Measurements from ENCODE around the gene NRDC. TPM values are rescaled to one million over a fixed set of nuclear protein-coding genes. Genes with fewer than 3 reads are reported as not detected.
"Not testable (repeated sequence)": the region's sequence is repeated elsewhere in the genome, so short reads cannot be mapped to it uniquely, and the experiment has no call there.

NRDC gene
- total RNA-seq, 1 donor from 2014 or later, result 50.9 TPM

DNA sequence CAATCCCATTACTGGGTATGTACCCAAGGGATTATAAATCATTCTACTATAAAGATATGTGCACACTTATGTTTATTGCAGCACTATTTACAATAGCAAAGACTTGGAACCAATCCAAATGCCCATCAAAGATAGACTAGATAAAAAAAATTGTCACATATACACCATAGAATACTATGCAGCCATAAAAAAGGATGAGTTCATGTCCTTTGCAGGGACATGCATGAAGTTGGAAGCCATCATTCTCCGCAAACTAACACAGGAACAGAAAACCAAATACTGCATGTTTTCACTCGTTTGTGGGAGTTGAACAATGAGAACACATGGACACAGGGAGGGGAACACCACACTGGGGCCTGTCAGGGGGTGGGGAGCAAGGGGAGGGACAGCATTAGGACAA is 16.2 kb upstream of the NRDC start:
- DNase-seq, result not testable (repeated sequence)

DNA sequence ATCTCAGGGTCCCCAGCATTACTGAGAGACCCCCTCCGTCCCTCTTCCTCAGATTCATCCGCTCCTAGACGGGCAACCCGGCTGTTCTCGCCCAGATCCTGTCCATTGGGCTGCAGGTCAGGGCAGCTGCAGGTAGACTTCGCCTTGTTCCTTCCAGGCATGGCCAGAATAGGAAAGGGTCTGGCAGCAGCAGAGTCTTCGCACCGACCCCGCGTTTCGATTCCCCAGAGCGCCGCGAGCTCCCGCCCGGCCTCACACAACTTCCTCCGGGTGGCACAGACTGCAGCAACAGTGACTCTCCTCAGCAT is 265 bp downstream of the NRDC start:
- no peak for DNase-seq

DNA sequence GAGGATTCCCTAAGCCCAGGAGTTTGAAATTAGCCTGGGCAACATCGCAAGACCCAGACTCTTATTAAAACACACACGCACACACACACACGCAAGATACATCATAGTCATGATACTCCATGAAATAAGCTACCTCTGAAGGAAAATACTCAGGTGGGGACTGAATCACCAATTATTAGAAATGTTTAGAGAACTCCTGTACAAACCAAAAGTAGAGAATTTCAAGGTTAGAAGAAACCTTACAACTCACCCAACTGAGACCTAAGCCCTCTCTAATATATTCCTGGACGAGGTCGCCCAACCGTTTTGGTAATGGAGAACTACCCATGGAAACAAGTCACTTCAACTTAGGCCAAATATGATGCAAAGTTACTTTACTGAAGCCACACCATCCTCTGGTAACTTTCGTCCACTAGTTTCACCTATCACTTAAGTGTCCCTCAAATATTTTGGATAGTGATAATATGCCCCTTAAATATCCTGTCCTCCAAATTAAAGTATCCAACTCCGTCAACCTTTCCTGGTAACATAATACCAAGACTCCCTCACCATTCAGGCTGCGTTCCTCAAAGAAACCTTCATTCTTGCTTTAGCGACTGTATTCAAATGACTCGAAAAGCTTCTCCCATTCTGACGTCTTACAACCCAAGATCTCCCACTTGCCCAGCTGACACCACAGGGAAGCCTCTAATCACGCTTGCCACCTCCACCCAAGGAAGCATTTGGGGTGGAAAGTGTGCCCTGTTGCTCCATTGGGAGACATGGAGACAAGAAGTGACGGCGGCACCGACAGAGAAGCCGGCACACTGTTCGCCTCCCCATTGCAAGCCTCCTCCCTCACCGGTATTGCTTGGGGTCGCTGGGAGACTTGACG is 856 bp downstream of the NRDC start:
- peak; percentile 57 for DNase-seq

DNA sequence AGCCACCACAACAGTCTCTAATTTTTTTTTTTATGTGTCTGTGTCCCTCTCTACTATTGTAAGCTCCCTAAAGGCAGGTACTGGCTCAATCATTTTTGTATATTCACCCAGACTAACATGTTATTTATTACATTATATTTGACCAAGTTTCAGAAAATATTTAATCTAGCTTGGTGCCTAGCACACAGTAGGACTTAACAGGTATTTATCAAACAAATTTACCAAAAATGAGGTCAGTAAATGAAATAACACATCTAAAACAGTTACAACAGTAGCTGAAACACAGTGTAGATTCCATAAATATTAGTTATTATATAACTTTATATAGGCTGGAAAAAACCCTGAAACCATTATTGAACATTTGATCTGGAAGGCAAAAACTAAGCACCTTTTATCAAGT is 2.7 kb downstream of the NRDC start:
- no peak for DNase-seq

DNA sequence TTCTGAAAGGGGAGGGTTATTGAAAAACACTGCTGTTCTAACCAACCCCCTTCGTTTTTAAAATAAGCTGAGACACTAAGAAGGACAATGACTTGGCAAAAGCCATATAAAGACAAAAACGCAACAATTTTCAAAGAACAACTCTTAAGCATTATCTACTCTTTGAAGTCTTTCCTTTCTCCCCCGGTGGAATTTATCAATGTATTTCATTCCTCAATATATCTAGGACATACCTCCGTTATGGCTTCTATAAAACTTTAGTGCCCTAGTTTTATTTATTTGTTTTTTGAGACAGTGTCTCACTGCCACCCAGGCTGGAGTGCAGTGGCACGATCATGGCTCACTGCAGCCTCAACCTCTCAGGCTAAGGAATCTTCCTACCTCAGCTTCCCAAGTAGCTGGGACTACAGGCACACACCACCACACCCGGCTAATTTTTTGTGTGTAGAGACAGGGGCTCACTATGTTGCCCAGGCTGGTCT is 3.2 kb downstream of the NRDC start:
- no peak for DNase-seq

DNA sequence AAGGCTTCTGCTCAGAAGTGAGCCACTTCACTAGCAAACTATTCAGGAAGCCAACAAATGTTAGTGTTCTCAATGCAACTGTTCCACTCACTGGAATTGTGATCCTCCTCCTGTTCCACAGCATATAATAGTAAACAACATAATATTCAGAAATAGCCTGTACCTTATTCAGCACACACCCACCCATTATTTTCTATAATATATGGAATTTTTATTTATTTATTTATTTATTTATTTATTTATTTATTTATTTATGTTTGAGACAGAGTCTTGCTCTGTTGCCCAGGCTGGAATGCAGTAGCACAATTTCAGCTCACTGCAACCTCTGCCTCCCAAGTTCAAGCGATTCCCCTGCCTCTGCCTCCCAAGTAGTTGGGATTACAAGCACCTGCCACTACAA is 5.3 kb downstream of the NRDC start:
- not testable (repeated sequence) for DNase-seq

DNA sequence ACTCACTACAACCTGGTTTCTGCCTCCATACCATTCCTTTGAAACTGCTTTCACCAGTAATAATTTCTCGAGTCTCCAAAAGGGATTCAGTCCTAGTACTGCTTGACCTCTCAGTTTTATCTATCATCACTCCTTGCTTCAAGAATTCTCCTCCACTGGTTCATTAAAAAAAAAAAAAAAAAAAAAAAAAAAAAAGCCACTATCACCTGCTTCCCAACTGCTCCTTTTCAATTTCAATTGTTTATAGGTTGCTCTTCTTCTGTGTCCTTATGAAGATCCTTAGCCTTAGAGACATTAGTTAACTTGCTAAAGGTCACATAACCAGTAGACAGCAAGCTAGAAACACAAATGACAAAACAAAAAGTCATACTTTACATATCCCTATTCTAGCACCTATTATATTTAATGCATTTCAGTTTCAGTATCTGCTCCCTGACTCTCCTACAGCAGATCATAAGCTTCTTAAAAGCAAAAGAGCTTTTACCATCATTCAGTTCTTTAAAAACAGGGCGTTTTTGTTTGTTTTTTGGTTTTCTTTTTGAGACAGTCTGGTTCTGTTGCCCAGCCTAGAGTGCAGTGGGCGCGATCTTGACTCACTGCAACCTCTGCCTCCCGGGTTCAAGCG is 7.1 kb downstream of the NRDC start:
- no peak for DNase-seq

DNA sequence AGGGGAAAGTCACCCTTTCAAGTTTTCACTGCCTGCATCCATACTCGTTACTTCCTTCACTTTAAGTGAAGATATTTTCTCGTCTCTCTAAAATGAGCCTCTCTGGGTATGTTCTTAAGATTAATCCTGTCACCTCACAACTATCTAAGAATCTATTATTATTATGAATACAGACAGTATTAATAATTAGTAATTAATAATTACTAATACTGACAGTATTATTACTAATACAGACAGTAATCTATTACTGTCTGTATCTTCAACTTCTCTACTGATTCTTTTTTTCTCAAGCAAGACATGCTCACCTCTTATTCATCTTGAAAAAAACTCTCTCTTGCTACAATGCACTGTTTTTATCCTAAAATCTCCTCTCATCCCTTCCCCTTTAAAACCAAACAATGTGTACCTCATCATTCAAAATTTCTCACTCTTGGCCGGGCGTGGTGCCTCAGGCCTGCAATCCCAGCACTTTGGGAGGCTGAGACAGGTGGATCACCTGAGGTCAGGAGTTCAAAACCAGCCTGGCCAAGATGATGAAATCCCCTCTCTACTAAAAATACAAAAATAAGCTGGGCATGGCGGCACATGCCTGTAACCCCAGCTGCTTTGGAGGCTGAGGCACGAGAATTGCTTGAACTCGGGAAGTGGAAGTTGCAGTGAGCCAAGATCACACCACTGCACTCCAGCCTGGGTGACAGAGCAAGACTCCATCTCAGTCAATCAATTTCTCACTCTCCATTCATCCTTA is 7.8 kb downstream of the NRDC start:
- no peak for DNase-seq

DNA sequence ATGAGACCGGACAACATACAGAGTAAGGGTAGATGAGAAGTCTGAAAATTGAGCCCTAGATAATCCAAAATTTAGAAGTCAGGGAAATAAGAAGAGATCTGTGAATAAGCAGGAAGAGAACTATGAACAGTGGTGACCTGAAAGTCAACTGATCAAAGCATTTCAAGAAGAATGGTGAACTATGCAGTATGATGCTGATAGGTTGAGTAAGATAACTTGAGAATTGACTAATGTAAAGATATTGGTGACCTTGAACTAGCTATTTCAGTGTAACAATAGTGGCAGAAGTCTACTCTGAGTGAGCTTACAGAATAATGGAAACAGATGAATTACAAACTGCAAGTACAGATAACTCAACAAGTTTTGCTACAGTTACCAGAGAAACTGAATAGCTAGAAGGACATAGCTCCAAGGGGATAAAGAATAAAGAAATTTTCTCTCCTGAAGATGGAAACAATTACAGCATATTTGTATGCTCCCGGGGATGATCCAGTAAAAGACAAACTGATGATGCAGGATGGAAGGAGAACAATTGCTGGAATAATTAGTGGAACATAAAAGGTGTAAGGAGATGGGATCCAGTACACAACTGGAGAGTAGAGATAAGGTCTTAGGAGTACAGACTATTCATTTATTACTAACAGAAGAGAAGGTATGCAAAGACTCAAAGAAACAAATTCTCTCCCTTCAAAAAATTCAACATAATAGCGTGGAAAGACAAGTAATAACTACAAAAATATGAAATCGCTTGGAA is 10.9 kb downstream of the NRDC start:
- DNase-seq, result no peak

DNA sequence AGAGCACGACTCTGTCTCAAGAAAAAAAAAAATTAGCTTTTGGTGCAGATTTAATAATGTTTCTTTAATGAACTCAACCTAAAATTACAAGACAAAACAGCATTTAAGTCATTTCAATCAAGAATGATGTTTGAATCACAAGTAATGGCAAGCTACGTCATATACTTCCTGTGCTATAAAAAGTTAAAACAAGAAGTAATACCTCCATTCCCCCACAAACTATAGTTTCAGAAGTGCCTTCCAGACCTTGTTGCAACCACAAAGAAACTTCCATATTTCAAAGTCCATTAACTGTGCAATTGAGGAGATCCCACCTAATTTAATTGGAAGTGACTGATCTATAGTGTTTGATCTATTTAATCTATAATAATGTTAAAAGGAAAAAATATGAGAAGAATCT is 15.1 kb downstream of the NRDC start:
- no peak for DNase-seq

DNA sequence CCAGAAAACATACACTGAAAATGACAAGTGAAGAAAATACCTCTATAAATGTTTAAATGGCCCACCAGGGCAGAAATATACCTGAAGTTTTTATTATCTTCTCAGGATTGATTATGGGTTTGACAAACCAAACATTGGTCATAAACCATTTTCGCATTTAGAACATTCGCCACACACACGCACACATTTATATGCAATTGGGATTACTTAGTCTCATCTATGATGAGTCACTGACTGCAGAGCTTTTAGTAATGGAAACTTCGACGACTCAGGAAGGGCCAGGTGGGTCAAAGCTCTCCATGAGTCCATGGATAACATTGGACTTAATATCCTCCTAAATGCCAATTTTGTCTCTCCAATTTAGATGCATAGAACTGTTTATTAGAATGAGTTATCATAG is 16.9 kb downstream of the NRDC start:
- peak; percentile 28 for DNase-seq

DNA sequence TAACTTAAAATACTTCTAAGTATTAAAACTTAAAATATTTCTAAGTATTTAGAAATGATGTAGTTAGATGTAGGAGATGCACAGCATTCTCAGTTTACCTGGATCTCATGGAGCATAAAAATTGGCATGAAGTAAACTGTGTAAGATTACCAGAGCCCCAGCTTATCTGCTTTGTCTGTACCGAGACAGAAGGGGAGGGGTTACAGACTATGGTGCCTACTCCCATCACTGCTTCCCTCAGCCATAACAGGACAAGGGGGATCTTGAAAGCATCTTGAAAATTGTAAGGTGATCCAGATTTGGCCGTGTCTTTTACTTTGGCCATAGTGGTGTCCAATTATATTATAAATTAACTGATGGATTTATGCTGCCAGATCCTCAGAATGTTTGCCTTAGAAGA is 18.8 kb downstream of the NRDC start:
- DNase-seq, result no peak

DNA sequence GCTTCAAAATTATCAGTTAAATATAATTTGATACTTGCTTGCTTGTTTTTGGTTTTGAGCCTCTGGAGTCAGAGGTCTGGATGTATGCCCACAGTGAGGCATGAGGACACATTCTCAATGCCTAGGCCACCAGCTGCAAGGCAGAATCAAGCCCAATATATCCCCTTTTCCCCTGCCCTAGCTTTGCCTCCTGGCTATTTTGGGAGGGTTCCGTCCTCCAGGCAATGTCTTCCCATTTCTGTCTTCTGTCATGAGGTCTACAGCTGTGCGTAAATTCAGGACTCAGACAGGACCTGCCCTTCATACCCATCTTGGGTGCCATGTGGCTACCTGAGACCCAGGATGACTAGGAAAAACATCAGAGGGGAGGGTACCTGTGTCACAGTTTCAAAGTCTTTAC is 19.2 kb downstream of the NRDC start:
- no peak for DNase-seq

DNA sequence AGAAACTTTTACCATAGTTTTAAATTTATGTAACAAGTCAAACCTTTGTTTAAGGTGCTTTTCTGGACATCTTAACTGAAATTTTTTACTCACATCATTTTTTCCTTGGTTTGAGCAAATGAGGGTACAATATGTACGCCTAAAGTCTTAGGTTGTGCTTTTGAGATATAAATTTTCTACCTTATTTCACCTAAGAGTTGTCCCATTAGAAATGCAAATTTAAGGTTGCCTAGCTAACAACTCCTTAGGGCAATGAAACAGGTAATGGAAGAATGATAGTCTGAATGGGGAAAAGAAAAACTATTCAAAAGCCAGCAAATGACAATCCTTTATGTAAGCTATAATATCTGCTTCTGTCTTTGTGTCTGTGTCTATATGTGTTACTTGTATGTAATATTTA is 19.6 kb downstream of the NRDC start:
- DNase-seq, result no peak

DNA sequence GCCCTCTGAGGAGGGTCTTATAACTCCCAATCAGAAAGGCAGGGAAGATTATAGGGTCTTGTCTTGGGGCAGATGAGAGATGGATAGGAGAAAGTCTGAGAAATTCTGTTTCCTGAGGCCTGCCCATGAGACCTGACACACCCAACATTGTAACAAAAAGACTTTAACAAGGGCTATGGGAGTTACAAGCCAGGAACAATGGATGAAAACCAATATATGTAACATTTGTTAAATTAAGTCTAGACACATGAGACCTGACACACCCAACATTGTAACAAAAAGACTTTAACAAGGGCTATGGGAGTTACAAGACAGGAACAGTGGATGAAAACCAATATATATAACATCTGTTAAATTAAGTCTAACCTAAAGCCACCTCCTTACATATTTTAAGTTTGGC is 21.8 kb downstream of the NRDC start:
- no peak for DNase-seq

DNA sequence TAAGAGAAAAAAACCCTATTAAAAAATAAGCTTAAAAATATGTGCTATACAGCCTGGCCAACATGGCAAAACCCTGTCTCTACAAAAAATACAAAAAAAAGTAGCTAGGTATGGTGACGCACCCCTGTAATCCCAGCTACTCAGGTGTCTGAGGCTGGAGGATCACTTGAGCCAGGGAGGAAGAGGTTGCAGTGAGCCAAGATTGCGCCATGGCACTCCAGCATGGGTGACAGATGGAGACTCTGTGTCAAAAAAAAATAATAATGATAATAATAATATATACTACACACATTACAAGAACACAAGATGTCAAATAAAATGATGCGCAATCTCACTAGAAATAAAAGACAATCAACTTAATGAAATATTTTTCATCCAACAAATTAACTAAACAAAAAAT is 22.9 kb downstream of the NRDC start:
- DNase-seq, result no peak

DNA sequence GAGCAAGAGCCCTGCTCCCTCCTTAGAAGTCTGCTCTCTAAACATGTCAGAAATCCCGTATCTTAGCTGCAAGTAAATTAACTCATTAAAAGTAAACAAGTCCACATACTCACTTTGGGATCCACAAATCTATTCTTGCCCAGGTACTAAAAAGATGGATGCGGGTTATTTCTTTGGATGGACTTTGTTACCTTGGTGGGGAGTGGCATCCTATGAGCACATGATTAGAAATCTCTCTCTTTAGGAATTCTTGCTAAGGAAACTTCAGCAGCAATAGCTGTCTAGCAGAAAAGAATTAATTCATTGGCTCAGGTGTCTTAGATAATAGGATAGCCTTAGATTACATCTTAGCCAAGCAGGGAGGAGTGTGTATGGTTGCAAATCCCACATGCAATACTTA is 25.2 kb downstream of the NRDC start:
- DNase-seq, result no peak

DNA sequence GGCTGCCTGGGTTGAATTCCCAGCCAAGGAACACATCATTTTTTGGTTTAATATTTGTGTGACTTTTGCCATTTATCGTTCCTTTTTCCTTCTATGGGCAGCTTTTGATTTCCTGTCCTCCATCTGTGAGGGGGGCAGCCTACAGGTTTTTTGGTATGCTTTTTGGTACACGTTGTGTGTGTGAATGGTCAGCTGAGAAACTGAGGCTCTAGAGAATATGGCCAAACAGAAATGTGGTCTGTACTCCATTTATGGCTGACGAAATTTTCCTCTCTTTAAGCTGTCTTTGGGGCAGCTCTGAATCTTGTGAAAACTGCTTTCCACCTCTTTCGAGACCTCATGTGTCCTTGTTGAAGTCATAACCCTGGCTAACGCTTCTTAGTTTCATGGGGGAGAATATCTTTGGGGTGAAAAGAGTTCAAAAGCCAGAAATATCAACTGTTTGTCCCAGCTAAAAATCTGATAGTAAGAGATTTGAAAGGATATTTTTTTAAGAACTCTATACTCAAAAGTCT is 26.6 kb downstream of the NRDC start:
- no peak for DNase-seq

DNA sequence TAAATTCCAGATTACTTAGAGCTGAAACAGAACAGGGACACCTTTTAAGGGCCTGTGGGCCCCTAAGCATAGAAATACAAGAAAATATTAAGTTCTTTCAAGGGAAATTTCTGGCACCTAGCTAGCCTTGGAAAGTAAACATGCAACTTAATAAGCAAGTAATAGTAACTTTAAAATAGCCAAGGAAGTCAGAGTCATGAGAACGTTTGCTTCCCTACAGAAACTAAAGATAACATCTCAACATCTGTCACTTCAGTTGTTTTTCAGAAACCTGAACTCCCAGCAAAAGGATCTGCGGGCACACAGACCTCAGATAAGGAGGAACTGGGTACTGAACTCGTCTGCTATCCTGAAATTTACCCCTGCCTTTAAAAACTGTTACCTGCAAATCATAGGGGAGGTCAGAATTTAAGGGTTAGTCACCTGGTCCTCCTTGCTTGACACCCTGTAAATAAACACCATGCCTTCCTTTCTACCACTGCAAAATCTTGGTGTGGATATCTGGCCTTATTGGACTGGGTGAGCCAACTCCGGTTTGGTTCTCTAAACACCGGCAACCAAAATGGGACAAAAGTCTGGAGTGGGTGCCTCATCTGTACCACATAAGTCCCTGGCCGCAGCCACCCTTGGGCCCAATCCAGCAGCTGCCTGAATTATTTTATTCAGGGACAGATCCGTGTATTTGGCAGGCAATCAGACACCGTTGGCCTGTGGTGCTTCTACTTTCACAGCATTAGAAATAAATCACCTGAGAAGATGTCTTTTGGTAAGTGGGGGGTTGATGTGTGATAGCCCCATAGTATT is 27.9 kb downstream of the NRDC start:
- DNase-seq, result peak; percentile 6

DNA sequence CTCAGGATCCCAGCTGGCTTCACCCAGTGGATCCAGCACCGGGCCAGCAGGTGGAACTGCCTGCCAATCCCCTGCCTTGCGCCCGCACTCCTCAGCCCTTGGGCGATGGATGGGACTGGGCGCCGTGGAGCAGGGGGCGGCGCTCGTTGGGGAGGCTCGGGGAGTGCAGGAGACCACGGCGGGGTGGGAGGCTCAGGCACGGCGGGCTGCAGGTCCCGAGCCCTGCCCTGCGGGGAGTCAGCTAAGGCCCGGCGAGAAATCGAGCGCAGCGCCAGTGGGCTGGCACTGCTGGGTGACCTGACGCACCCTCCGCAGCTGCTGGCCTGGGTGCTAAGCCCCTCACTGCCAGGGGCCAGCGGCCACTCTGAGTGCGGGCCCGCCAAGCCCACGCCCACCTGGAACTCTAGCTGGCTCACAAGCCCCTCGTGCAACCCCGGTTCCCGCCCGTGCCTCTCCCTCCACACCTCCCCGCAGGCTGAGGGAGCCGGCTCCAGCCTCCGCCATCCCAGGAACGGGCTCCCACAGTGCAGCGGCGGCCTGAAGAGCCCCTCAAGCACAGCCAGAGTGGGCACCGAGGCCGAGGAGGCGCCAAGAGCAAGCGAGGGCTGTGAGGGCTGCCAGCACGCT is 31.1 kb downstream of the NRDC start:
- DNase-seq, result no peak

DNA sequence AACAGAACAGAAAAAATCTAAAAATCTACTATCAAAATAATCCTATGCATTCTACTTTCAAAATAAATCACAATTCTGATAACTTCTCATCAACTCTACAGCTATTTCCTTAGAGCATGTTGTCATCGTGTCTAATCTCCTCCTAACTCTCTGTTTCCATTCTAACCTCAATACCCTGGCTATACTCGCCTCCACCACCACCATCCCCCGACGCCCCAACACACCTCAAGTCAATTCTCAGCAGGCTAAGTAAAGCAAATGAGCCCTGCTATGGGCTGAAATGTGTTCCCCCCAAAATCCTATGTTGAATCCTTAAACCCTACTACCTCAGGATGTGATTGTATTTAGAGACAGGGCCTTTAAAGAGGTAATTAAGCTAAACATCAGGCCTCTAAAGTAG is 34.6 kb downstream of the NRDC start:
- no peak for DNase-seq

Data from dermis blood vessel endothelial cell (primary cell).